Measurements from ENCODE around the gene LPAR3.

DNA sequence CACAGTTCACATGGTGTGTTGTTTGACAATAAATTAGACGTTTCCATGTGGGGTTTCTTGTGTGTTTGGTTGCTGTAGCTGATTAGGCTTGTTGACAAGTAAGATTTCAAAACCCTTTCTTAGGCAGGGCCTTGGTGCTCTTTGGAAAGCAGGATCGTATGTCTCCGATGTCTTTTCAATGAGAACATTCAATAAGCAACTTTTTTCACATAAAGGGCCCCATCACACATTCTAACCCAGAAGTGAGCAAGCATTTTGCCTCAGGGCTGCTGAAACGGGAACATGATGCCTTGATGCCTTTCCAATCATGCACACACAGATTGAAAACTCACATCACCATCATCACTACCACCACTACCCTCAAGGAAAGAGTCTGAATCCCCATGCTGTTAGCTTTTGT, 33.1 kb downstream of the LPAR3 start:
- TF ChIP-seq, protein P1, sequence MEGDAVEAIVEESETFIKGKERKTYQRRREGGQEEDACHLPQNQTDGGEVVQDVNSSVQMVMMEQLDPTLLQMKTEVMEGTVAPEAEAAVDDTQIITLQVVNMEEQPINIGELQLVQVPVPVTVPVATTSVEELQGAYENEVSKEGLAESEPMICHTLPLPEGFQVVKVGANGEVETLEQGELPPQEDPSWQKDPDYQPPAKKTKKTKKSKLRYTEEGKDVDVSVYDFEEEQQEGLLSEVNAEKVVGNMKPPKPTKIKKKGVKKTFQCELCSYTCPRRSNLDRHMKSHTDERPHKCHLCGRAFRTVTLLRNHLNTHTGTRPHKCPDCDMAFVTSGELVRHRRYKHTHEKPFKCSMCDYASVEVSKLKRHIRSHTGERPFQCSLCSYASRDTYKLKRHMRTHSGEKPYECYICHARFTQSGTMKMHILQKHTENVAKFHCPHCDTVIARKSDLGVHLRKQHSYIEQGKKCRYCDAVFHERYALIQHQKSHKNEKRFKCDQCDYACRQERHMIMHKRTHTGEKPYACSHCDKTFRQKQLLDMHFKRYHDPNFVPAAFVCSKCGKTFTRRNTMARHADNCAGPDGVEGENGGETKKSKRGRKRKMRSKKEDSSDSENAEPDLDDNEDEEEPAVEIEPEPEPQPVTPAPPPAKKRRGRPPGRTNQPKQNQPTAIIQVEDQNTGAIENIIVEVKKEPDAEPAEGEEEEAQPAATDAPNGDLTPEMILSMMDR (IDR thresholded peaks at IDR 0.05; ENCODE audit: low read depth, low read length, poor library complexity, severe bottlenecking), result no peak
- TF ChIP-seq EZH2phosphoT487 (IDR thresholded peaks at IDR 0.05; ENCODE audit: borderline replicate concordance, low read length), result no peak

All from DOHH2 (cell line).